GM23338 (cell line): ENCODE data around the gene C12orf56. TPM values are rescaled to one million over a fixed set of nuclear protein-coding genes. Genes with fewer than 3 reads are reported as not detected.

Source experiments
- ATAC-seq: fragments of 200-7000 bp; cut with Tn5 transposase; 3 replicates; pipeline ENCODE4 v1.9.1; 2020
- DNase-seq: peaks from one replicate; pipeline ENCODE4 v3.0.0-alpha.2; 2015; ENCODE audit warnings: low spot score
- H2AFZ ChIP-seq: fragments of 200-600 bp; sonication (generic); 2 replicates; pipeline ENCODE4 v1.8.0; 2016; ENCODE audit warnings: antibody characterized with exemption, mild to moderate bottlenecking, moderate library complexity
- H3F3A ChIP-seq: fragments of 200-600 bp; sonication (generic); replicated peaks from 2 replicates; pipeline ENCODE4 v1.8.0; 2017; ENCODE audit warnings: antibody characterized with exemption, mixed run types, low read depth
- H3K27ac ChIP-seq: fragments of 200-600 bp; sonication (generic); 2 replicates; pipeline ENCODE4 v1.6.1; 2016; ENCODE audit warnings: low read depth
- H3K27me3 ChIP-seq: fragments of 200-600 bp; sonication (generic); 2 replicates; pipeline ENCODE4 v1.8.0; 2016; ENCODE audit warnings: mild to moderate bottlenecking, mixed run types, moderate library complexity; ENCODE audit not compliant: insufficient read depth
- H3K36me3 ChIP-seq: fragments of 200-600 bp; sonication (generic); 2 replicates; pipeline ENCODE4 v1.8.0; 2016; ENCODE audit warnings: mild to moderate bottlenecking; ENCODE audit not compliant: insufficient read depth
- H3K4me1 ChIP-seq: fragments of 200-600 bp; sonication (generic); 2 replicates; pipeline ENCODE4 v1.8.0; 2016; ENCODE audit warnings: mild to moderate bottlenecking, moderate library complexity; ENCODE audit not compliant: insufficient read depth
- H3K4me2 ChIP-seq: fragments of 200-600 bp; sonication (generic); 2 replicates; pipeline ENCODE4 v1.7.1; 2017; ENCODE audit warnings: mixed run types
- H3K4me3 ChIP-seq: fragments of 200-600 bp; sonication (generic); 2 replicates; pipeline ENCODE4 v1.6.1; 2016; ENCODE audit warnings: mixed run types
- H3K79me2 ChIP-seq: fragments of 200-600 bp; sonication (generic); replicated peaks from 2 replicates; pipeline ENCODE4 v1.8.0; 2017; ENCODE audit warnings: mild to moderate bottlenecking; ENCODE audit not compliant: insufficient read depth
- H3K9me2 ChIP-seq: fragments of 200-600 bp; sonication (generic); 2 replicates; pipeline ENCODE4 v1.8.0; 2017; ENCODE audit not compliant: insufficient read depth
- H4K20me1 ChIP-seq: fragments of 200-600 bp; sonication (generic); replicated peaks from 2 replicates; pipeline ENCODE4 v1.8.0; 2017; ENCODE audit warnings: mild to moderate bottlenecking; ENCODE audit not compliant: insufficient read depth
- H3K27ac Mint-ChIP-seq: 2 replicates; pipeline ENCODE4 v1.8.0; 2020; ENCODE audit warnings: inconsistent platforms, mild to moderate bottlenecking, moderate library complexity, mixed read lengths
- H3K27me3 Mint-ChIP-seq: 3 replicates; pipeline ENCODE4 v1.8.0; 2022; ENCODE audit warnings: low read depth, mild to moderate bottlenecking, moderate library complexity, mixed read lengths, inconsistent platforms; ENCODE audit not compliant: insufficient read depth, poor library complexity
- H3K36me3 Mint-ChIP-seq: 3 replicates; pipeline ENCODE4 v1.8.0; 2021; ENCODE audit warnings: low read depth, mild to moderate bottlenecking, inconsistent platforms, moderate library complexity, mixed read lengths
- H3K4me1 Mint-ChIP-seq: 3 replicates; pipeline ENCODE4 v1.8.0; 2020; ENCODE audit warnings: mild to moderate bottlenecking, inconsistent platforms, mixed read lengths
- H3K4me3 Mint-ChIP-seq: 3 replicates; pipeline ENCODE4 v1.8.0; 2021; ENCODE audit warnings: moderate library complexity, mild to moderate bottlenecking, inconsistent platforms, mixed read lengths
- H3K9me3 Mint-ChIP-seq: 3 replicates; pipeline ENCODE4 v1.8.0; 2020; ENCODE audit warnings: moderate library complexity, mild to moderate bottlenecking, inconsistent platforms, mixed read lengths
- CREB1 ChIP-seq: fragments of 250-450 bp; sonication (Bioruptor Pico); IDR thresholded peaks from 2 replicates; pipeline ENCODE4 v1.5.0; 2020; ENCODE audit warnings: low read depth, mild to moderate bottlenecking, moderate library complexity
- CTCF ChIP-seq, 2 experiments: fragments of 200-600 bp in 1 of 2; sonication (generic) in 1 of 2; conservative IDR thresholded peaks; 2 replicates each; pipeline versions ENCODE4 v1.5.1 to v1.6.1; 2016 to 2017; ENCODE audit warnings: antibody characterized with exemption in 2 of 2, low read depth in 2 of 2, mild to moderate bottlenecking in 2 of 2, moderate library complexity in 1 of 2
- EZH2 ChIP-seq: fragments of 200-600 bp; sonication (generic); IDR thresholded peaks from one replicate; pipeline ENCODE4 v1.8.0; 2017; ENCODE audit warnings: antibody characterized with exemption, mild to moderate bottlenecking, low read depth; ENCODE audit not compliant: unreplicated experiment
- EZH2phosphoT487 ChIP-seq: fragments of 200-600 bp; sonication (generic); IDR thresholded peaks from one replicate; pipeline ENCODE4 v1.8.1; 2018; ENCODE audit warnings: antibody characterized with exemption; ENCODE audit not compliant: unreplicated experiment
- JUNB ChIP-seq: IDR thresholded peaks from one replicate; pipeline ENCODE4 v1.6.1; 2016; ENCODE audit warnings: antibody characterized with exemption; ENCODE audit not compliant: unreplicated experiment
- NANOG ChIP-seq: IDR thresholded peaks from 2 replicates; pipeline ENCODE4 v1.6.1; 2016; ENCODE audit warnings: antibody characterized with exemption, borderline replicate concordance
- POLR2AphosphoS5 ChIP-seq: IDR thresholded peaks from 2 replicates; pipeline ENCODE4 v1.6.1; 2016; ENCODE audit warnings: antibody characterized with exemption, low read depth
- STAT1 ChIP-seq: IDR thresholded peaks from one replicate; pipeline ENCODE4 v1.6.1; 2016; ENCODE audit warnings: antibody characterized with exemption; ENCODE audit not compliant: unreplicated experiment
- ZNF114 ChIP-seq: fragments of 250-450 bp; sonication (Bioruptor Pico); IDR thresholded peaks from 2 replicates; pipeline ENCODE4 v1.5.0; 2020; ENCODE audit warnings: mild to moderate bottlenecking, moderate library complexity
- ZNF331 ChIP-seq: fragments of 250-450 bp; sonication (Bioruptor Pico); IDR thresholded peaks from 2 replicates; pipeline ENCODE4 v1.5.0; 2020; ENCODE audit warnings: low read depth, mild to moderate bottlenecking, moderate library complexity
- ZNF462 ChIP-seq: fragments of 250-450 bp; sonication (Bioruptor Pico); IDR thresholded peaks from 2 replicates; pipeline ENCODE4 v1.5.0; 2020; ENCODE audit warnings: mild to moderate bottlenecking, moderate library complexity
- polyA plus RNA-seq: library from polyadenylated mRNA; unstranded; fragments of >200 nt; fragmentation: Nextera tagmentation; extraction: Ambion mirVana; gene quantifications from 2 replicates; pipeline ENCODE4 v1.2.1, GENCODE V29; 2016
- total RNA-seq: library from RNA; depleted of rRNA; stranded (reverse); fragments of >200 nt; shearing (Covaris generic); gene quantifications from 2 replicates; pipeline ENCODE4 v1.2.3, GENCODE V29; 2014

The C12orf56 gene
- total and polyA plus RNA-seq, 2 experiments from 2014 or later: 6.4 to 9.3 TPM

- Histone ChIP-seq H3K36me3 (no peaks in the 10 kb centered on the region), H3K27me3 (no peaks in the 10 kb centered on the region), H4K20me1 (no peaks in the 10 kb centered on the region), H3K9me2 (no peaks in the 10 kb centered on the region), H3K4me1 (no peaks in the 10 kb centered on the region), H3K79me2 (no peaks in the 10 kb centered on the region), H3K27ac (no peak overlapping the region), H3F3A (no peaks in the 10 kb centered on the region), H2AFZ (no peak overlapping the region), H3K4me3 (no peak overlapping the region), H3K4me2 (no peak overlapping the region)
- Mint-ChIP-seq H3K9me3 (no peaks in the 10 kb centered on the region), H3K27ac (no peak overlapping the region), H3K4me1 (no peaks in the 10 kb centered on the region), H3K27me3 (no peaks in the 10 kb centered on the region), H3K36me3 (no peaks in the 10 kb centered on the region), H3K4me3 (no peak overlapping the region)
- no peak for ATAC-seq
- no peak for DNase-seq
- TF ChIP-seq STAT1 (no peak), POLR2AphosphoS5 (no peak), CREB1 (CRISPR knock-in tag) (no peak), EZH2 (no peak), ZNF462 (CRISPR knock-in tag) (no peak), EZH2phosphoT487 (no peak), ZNF331 (CRISPR knock-in tag) (no peak), CTCF (conservative IDR thresholded peaks at IDR 0.05; ENCODE audit: low read depth in 2 of 2) (no peak), ZNF114 (CRISPR knock-in tag) (no peak), JUNB (no peak), NANOG (no peak)
Measured at GRCh38 chr12:64265839-64266238, 124.7 kb downstream of the C12orf56 start.
